ENCODE results near the gene ZDHHC16. TPM values are rescaled to one million over a fixed set of nuclear protein-coding genes. Genes with fewer than 3 reads are reported as not detected.

ZDHHC16 gene
- total RNA-seq, 1 donor from 2014 or later, result 37.4 TPM

Other genes with a start within 250 kb of the ZDHHC16 start
- gene ARHGAP19, start 153.5 kb upstream of the ZDHHC16 start, total RNA-seq, result 10.9 TPM
- 9.4 TPM for gene FRAT1, start 126.9 kb upstream of the ZDHHC16 start, total RNA-seq
- gene FRAT2, start 111.4 kb upstream of the ZDHHC16 start, total RNA-seq, result 18.6 TPM
- 20.9 TPM for gene RRP12, start 44.8 kb upstream of the ZDHHC16 start, total RNA-seq
- gene PGAM1, start 20.0 kb upstream of the ZDHHC16 start, total RNA-seq, result 270 TPM
- 33.8 TPM for gene EXOSC1, start 169 bp upstream of the ZDHHC16 start, total RNA-seq
- 48.1 TPM for gene MMS19, start 52.2 kb downstream of the ZDHHC16 start, total RNA-seq
- 13.8 TPM for gene UBTD1, start 52.7 kb downstream of the ZDHHC16 start, total RNA-seq
- 2.3 TPM for gene ANKRD2, start 126.6 kb downstream of the ZDHHC16 start, total RNA-seq
- gene HOGA1, start 138.2 kb downstream of the ZDHHC16 start, total RNA-seq, result 13.3 TPM
- 1.0 TPM for gene C10orf62, start 143.5 kb downstream of the ZDHHC16 start, total RNA-seq
- 6.9 TPM for gene MORN4, start 187.3 kb downstream of the ZDHHC16 start, total RNA-seq
- 22.3 TPM for gene PI4K2A, start 194.5 kb downstream of the ZDHHC16 start, total RNA-seq
- 20.1 TPM for gene AVPI1, start 241.1 kb downstream of the ZDHHC16 start, total RNA-seq